Cortex of kidney (tissue), 1 donor: ENCODE data around the gene AMOTL2.

Experiments used
- DNase-seq: peaks from one replicate; lab custom pipeline; 2025; lab: John Stamatoyannopoulos, UW

AMOTL2 gene

GRCh38 chr3:134378818-134379217 lies 4.6 kb upstream of the AMOTL2 start:
- no peak for DNase-seq

DNA sequence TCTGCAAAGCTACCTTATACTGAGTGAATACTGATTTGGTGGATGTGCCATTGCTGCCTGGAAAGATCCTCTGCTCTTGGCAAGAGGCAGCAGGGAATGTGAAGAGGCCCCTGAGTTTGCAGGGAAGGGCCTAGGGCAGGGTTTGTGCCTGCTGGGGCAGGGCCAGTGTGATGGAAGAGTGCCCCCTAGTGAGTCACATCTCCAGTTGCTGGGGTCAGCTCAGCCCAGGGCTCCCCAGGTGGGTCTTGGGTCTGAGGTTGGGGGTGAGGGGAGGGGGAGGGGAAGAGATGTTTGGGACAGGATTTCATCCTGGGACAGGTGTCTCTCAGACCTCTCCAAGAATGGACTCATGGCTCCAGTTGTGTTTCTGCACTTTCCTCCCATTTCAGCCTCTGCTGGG lies 4.1 kb upstream of the AMOTL2 start:
- DNase-seq, result no peak

GRCh38 chr3:134377896-134378295 lies 3.6 kb upstream of the AMOTL2 start:
- no peak for DNase-seq

DNA sequence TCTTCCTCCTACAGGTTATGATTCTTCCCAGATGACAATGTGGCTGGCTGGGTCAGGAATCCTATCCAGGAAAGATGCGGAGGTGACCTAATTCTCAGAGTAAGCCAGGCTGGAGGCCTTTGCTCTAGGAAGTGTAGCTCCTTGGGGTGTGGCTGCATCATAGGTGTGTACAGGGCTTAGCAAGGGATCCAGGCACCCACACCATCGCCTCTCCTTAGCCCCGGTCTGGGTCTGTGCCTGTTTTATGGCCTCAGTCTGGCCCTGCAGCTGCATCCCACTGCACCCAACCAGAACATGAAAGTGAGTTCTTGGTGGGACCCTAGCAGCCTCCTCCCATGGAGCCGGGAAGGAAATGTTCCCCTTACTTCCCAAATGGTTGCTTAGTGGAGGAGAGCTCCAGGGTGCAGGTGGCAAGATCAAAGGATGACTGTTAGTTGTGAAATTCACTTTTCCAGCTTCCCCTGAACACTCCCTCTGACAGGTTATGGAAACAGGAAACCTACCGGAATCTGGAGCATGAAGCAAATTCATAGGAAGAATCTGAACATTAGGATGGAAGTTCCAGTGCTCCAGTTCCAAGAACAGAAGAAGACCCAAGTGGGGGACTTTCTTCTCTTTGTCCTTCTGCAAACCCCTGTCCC lies 2.7 kb upstream of the AMOTL2 start:
- DNase-seq, result no peak

GRCh38 chr3:134376385-134376765 lies 2.1 kb upstream of the AMOTL2 start:
- no peak for DNase-seq

DNA sequence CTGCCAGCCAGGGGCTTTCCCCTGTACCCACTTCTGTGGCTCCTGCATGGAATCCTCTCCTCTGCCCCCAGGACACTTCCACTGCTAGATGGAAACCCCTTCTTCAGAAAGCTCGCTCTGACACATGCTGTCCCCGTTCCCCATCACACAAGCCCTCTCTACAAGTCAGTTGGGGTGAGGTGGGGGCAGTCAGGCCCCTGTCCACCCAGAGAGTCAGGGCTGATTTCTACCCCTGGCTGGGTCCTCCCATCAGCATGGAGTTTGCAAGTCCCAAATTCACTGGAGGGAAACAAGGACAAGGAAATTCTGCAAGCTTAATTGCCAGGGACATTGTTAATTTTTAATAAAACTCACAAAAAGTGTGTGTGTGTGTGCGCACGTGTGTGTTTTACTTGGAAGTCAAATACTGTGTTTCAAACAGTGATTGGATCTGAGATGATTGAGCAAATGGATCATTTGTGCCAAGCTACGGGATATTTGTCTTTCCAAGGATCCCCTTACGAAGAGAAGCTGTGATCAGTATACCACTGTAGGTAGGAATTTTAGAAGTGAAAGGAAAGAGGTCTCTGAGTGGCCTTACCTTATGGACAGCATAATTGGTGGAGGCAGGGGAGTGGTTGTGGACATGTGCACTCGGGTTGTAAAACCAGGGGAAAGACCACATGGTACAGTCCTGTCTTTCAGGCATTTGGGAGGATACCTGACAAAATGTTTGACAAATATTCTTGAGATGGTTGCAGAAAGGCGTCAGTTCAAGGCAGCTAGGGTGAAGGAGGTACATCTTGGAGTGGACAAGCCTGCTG lies 1.5 kb upstream of the AMOTL2 start:
- DNase-seq, result no peak

- no peak for DNase-seq
Observed at GRCh38 chr3:134374791-134375581, 739 bp upstream of the AMOTL2 start.

GRCh38 chr3:134373271-134374104 lies 759 bp downstream of the AMOTL2 start:
- no peak for DNase-seq

GRCh38 chr3:134372396-134373270 lies 1.6 kb downstream of the AMOTL2 start:
- no peak for DNase-seq

GRCh38 chr3:134371542-134372324 lies 2.5 kb downstream of the AMOTL2 start:
- DNase-seq, result no peak

DNA sequence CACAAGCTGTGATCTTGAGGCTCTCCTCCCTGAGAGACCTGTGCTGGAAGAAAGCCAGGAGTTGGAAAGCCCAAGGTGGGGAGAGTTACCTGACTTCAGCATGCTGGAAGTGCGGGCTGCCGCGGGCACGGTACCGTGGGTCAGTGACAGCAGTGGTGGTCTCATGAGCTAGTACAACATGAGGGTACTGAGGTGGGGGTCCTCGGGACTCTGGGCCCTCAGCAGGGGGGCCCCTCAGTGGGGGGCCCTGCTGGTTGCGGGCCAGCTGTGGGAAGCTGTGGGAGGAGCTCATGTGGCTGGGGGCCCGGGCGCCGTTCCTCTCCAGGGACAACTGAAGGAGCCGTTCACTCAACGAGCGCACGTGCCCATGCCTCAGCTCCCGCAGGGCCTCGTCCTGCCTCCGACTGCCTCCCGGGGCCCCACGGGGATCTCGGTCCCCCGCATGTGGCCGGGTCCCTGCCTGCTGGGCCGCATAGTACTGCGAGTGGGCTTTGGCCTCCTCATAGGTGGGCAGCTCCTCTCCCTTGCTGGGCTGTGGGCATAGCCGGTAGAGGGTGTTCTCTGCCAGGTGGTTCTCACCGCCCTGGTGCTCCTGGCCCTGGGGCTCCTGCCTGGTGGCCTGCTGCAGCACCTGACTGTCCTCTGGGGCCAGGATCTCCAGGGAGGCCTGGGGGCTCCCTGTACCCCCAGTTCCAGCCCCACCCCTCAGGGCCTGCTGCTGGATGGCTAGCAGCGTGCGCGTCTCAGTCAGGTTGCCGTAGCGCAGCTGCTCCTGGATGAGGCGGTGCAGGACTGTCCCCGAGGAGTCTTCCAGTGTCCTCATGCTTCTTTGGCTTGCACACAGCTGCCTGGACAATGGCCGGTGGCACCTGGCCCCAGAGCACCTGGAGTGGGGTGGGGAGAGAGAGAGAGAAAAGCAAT lies 3.4 kb downstream of the AMOTL2 start:
- DNase-seq, result no peak

DNA sequence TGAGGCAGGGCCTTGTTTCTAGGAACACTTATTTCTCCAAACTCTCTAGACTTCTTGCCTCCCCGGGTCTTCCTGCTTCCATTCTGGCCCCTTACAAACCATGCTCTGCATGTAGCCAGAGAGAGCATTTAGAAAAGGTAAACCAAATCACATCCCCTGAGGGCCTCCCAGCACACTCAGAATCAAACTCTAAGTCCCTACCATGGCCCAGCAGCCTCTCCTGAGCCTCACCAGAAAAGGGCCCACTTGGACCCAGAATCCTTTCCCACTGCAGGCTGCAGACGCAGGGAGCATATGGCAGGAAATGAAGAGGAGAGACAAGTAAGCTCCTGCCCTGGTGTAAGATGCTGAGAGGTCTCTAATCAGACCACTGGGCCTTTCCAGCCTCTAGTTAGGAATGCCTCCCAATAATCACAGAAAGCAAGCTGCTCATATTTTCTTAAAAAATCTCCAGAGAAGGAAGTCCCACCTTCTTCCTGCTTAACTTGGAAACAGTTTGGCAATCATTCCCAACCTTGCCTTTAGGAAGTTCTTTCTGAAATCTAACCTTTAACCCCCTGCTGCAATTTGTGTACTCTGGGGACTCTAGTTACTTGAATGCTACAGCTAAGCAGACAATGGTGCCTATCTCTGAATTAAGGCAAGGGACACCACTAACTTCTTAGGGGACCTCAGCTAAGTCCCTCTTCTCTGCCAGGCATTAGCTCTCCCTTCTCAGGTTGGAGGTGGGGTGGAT lies 4.2 kb downstream of the AMOTL2 start:
- no peak for DNase-seq

DNA sequence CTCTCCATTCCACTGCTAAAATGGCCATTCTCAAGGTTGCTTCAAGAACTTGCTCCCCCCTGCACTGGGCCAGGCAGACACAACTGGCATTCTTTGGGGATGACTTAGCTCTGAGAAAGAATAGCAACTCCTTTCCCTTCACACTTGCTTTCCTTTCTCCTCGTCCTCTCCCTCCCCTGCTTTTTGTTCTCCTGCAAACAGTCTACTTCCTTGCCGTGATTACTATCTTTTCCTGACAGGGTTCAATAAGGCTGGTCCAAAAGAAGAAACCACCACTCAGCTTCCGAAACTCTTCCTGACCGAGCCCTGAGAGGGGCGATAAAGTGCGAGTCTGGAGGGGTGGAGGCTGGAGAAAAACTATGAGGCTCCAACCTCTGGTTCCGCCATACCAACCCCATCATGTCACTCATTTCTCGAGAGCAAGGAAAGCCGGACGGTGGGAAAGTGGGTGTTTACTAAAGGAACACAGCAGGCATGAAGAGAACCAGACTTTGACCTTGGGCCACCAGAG lies 5.0 kb downstream of the AMOTL2 start:
- DNase-seq, result no peak

DNA sequence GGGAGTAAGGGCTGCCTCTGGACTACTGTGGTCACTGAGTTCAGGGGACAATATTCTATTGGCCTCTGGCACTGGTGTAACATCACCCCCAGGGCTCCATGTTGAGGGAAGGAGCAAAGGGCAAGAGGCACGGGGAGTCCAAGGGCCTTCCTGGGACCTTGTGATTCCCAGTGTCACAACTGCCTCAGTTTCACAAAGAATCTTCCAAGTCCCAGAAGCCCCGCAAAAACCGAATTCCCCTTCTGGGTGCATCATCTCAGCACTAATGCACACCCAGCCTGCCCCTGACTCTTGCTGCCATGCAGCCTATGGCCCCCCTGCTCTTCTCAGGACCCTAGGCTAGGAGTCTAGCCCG lies 5.5 kb downstream of the AMOTL2 start:
- DNase-seq, result no peak

DNA sequence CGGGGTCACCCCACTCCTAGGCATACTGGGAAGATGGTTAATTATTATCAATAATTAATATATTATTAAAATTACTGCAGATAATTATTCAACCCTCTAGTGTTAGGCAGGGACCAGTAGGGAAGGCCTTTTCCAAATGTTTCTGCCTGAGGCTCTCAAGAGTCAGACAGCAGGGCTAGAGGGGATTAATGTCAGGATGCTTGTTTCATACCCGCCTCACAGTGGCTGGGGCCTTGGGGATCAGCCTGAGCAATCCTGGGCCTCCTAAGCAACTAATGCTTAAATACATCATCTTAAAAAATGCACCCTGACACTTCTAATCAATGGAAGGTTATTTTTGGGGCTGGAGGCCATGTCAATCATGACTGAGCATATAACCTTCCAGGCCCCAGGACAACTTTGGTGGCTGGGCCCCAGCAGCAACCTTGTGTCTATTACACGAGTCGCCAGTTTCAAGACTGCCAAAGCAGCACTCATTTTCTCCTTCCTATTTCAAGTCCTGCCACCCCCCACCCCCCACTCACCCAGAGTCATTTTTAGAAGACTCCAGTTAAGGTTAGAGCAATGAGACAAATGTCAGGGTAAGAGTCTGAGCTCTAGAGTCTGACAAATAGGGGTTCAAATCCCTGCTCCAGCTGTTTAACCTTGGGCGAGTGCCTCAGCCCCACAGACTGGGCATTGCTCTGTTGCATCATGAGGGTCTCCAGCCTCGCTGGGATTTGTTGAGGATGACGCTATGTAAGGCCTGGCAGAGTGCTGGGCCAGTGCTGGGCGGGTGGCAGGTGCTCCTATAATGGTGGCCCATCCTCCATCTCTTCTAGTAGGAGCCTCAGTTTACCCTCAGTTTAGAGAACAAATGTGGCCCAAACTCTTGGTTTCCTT lies 6.1 kb downstream of the AMOTL2 start:
- DNase-seq, result no peak

- DNase-seq, result no peak
Observed at GRCh38 chr3:134366928-134367811, 7.1 kb downstream of the AMOTL2 start.
